HG03432 (cell line): Measurements from ENCODE around the gene SLCO1B3.
A peak's percentile ranks its signal among the peaks of the same experiment; 100 is the strongest.

Experiments
- ATAC-seq: cut with Tn5 transposase; IDR thresholded peaks from one replicate; pipeline ENCODE4 v1.9.1; 2021; ENCODE audit warnings: mild to moderate bottlenecking, moderate library complexity; ENCODE audit not compliant: unreplicated experiment

Gene SLCO1B3

DNA sequence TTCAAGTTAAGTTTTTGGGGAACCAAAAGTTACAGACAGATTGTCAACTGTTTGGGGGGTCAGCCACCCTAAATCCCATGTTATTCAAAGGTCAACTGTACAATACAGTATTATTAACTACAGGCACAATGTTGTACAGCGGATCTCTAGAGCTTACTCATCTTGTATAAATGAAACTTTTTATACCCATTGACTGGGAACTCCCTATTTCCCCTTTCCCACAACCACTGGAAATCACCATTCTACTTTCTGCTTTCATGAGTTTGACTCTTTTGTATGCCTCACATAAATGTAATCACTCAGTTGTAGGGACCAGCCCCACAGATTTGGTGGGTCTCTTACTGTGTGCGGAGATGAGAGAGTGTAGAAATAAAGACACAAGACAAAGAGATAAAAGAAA lies 57.8 kb downstream of the SLCO1B3 start:
- ATAC-seq: peak; percentile 81

- no peak for ATAC-seq
Observed at GRCh38 chr12:20883288-20883687, 72.8 kb downstream of the SLCO1B3 start.

DNA sequence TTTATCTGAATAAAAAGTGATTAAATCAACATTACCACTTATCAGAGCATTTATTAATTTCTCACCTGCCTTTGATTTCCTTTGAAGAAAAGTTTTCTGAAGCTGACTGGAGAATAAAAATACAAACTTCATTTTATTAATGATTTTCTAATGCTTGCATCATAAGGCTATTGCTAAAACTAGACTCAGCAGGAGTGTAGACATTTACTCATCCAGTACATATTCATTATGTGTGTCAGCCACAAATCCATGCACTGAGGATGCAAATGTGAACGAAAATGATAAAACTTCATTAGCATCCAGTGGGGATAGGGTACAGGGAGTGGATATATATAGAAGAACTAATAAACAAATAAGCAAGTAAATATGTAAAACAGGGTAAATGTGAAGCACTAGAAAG lies 74.6 kb downstream of the SLCO1B3 start:
- ATAC-seq: no peak

- ATAC-seq: no peak
Observed at GRCh38 chr12:20885552-20885951, 75.0 kb downstream of the SLCO1B3 start.

DNA sequence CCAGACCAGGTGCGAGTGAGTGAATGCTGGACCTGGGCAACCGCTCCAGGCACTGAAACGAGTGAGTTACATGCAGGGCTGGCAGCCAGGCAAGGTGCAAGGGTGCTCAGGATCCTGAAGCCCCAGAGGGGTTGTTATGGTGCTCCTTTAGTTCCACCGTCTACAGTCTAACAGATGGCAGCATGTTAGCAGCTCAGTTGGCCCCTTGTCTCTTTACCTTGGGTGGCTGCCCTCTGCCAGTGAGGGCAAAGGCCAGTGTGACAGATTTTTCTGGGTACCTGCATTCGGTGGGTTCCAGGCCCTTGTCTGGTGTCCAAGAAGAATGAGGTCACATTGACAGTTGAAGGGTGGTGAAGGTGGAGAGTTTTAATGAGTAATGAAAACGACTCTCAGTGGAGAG lies 106.8 kb downstream of the SLCO1B3 start:
- no peak for ATAC-seq

DNA sequence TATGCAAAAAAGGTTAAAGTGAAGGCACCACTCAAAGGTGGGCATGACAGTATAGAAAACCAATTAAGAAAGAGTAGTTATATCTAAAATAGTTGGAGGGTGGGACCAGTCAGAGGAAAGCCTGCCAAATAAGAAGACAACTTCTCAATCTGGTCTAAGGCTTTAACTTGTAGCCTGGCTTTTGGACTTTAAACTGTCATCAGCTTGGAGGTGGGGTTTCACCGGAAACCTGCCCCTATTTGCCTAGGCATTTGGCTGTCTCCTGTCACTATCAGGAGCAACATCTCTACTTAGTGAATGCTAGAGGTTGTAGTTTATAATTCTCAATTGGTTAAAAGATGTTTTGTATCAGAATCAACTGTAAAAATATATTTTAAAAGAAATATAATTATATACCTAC lies 107.3 kb downstream of the SLCO1B3 start:
- ATAC-seq: no peak

DNA sequence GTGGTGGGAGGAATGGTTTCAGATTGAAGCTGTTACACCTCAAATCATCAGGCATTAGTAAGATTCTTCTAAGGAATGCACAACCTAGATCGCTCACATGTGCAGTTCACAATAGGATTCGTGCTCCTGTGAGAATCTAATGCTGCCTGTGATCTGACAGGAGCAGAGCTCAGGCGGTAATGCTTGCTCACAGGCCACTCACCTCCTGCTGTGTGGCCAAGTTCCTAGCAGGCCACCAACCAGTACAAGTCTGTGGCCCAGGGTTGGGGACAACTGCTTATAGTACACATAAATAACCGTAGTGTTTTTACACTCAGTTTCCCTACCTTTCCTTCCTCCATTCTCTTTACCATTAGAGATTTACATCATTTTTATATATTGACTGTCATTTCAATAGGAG lies 121.4 kb downstream of the SLCO1B3 start:
- no peak for ATAC-seq

GRCh38 chr12:20946732-20947131 lies 136.2 kb downstream of the SLCO1B3 start:
- peak; percentile 61 for ATAC-seq

GRCh38 chr12:20950248-20950647 lies 139.7 kb downstream of the SLCO1B3 start:
- peak; percentile 89 for ATAC-seq

DNA sequence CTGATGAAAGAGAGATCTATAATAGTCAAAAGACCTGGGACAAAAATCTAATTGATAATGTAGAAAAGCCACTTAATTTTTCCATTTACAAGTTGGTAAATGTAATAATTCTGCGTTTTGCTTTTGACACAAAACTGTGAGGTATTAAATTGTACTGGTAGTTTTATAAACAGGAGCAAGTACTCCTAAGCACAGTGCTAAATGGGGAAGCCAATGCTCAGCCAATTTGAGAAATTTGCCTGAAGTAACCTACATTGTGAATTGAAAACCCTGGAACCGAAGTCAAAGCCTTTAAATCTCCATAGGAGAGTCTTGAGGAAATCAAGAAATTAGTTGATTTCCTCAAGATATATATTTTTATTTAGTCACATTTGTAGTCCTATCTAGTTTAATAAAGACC lies 152.8 kb downstream of the SLCO1B3 start:
- no peak for ATAC-seq

DNA sequence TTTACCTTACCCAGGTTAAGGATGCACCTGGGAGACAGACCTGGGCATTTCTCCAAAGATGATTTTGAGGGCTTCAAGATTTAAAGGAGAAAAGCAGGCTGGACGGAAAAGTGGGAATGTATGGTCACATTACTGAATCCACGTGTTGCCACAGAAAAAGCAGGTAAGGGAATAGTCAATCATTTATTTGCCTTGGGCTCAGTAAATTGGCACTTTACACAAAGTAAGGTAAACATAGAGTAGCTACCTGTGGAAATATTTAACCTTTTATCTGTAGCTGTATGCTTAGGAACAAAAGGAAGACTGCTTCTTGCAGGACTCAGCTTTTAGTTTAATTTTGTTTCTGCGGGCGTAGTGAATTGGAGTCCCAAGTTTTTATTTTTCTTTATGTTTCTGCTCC lies 153.3 kb downstream of the SLCO1B3 start:
- no peak for ATAC-seq
